Astrocyte (in vitro differentiated cells and primary cell): ENCODE measurements around the gene TGOLN2. TPM values are rescaled to one million over a fixed set of nuclear protein-coding genes. Genes with fewer than 3 reads are reported as not detected.
"Not testable (repeated sequence)": the region's sequence is repeated elsewhere in the genome, so short reads cannot be mapped to it uniquely, and the experiment has no call there.

Source experiments
- DNase-seq: peaks from one replicate; pipeline ENCODE4 v3.0.0-alpha.2; 2010; ENCODE audit warnings: low read depth
- FAIRE-seq: peaks from 2 replicates; lab custom pipeline; 2011; peaks lifted over from hg19 to GRCh38; lab: Jason Lieb, UNC
- H2AFZ ChIP-seq: 2 replicates; pipeline ENCODE4 v1.6.0; 2012; ENCODE audit warnings: low read depth, low read length, inconsistent platforms
- H3K27ac ChIP-seq: 2 replicates; pipeline ENCODE4 v1.5.1; 2011; ENCODE audit warnings: low read depth, low read length, inconsistent platforms
- H3K27me3 ChIP-seq: 2 replicates; pipeline ENCODE4 v1.6.0; 2011; ENCODE audit warnings: low read length, inconsistent platforms; ENCODE audit not compliant: insufficient read depth
- H3K36me3 ChIP-seq: 2 replicates; pipeline ENCODE4 v1.5.1; 2011; ENCODE audit warnings: low read length, inconsistent platforms; ENCODE audit not compliant: insufficient read depth
- H3K4me1 ChIP-seq: 2 replicates; pipeline ENCODE4 v1.5.1; 2011; ENCODE audit warnings: low read length, inconsistent platforms; ENCODE audit not compliant: insufficient read depth
- H3K4me2 ChIP-seq: 2 replicates; pipeline ENCODE4 v1.6.0; 2012; ENCODE audit warnings: low read length, inconsistent platforms
- H3K4me3 ChIP-seq: 2 replicates; pipeline ENCODE4 v1.5.1; 2011; ENCODE audit warnings: low read depth, mild to moderate bottlenecking, low read length, inconsistent platforms; ENCODE audit not compliant: insufficient read depth
- H3K79me2 ChIP-seq: 2 replicates; pipeline ENCODE4 v1.6.0; 2012; ENCODE audit warnings: mild to moderate bottlenecking, low read length, inconsistent platforms; ENCODE audit not compliant: insufficient read depth
- H3K9ac ChIP-seq: 2 replicates; pipeline ENCODE4 v1.6.0; 2012; ENCODE audit warnings: mild to moderate bottlenecking, low read length, inconsistent platforms
- H3K9me3 ChIP-seq: 2 replicates; pipeline ENCODE4 v1.5.1; 2012; ENCODE audit warnings: low read depth, mild to moderate bottlenecking, low read length, inconsistent platforms; ENCODE audit not compliant: insufficient read depth
- H4K20me1 ChIP-seq: 2 replicates; pipeline ENCODE4 v1.6.0; 2012; ENCODE audit warnings: low read length, inconsistent platforms; ENCODE audit not compliant: insufficient read depth
- H3K27ac Mint-ChIP-seq: one replicate; pipeline ENCODE4 v1.8.0; 2021; ENCODE audit warnings: mild to moderate bottlenecking, mixed read lengths; ENCODE audit not compliant: unreplicated experiment
- H3K27me3 Mint-ChIP-seq: one replicate; pipeline ENCODE4 v1.8.0; 2021; ENCODE audit warnings: low read depth, mixed read lengths; ENCODE audit not compliant: unreplicated experiment
- H3K36me3 Mint-ChIP-seq: one replicate; pipeline ENCODE4 v1.8.0; 2021; ENCODE audit warnings: low read depth, mixed read lengths; ENCODE audit not compliant: unreplicated experiment
- H3K4me1 Mint-ChIP-seq: one replicate; pipeline ENCODE4 v1.8.0; 2021; ENCODE audit warnings: low read depth, mixed read lengths; ENCODE audit not compliant: unreplicated experiment
- H3K4me3 Mint-ChIP-seq: one replicate; pipeline ENCODE4 v1.8.0; 2021; ENCODE audit warnings: mild to moderate bottlenecking, moderate library complexity, mixed read lengths; ENCODE audit not compliant: unreplicated experiment
- H3K9me3 Mint-ChIP-seq: one replicate; pipeline ENCODE4 v1.8.0; 2021; ENCODE audit warnings: mild to moderate bottlenecking, mixed read lengths; ENCODE audit not compliant: unreplicated experiment
- CTCF ChIP-seq: IDR thresholded peaks from 2 replicates; pipeline ENCODE4 v1.5.1; 2011; ENCODE audit warnings: low read depth, mild to moderate bottlenecking, inconsistent platforms, low read length, moderate library complexity; ENCODE audit not compliant: insufficient read depth
- EZH2 ChIP-seq: IDR thresholded peaks from 2 replicates; pipeline ENCODE4 v1.6.1; 2012; ENCODE audit warnings: mild to moderate bottlenecking, low read length, inconsistent platforms; ENCODE audit not compliant: insufficient read depth
- total RNA-seq: library from RNA; stranded (reverse); gene quantifications from 2 replicates; pipeline ENCODE4 v1.2.1, GENCODE V29; 2021

Gene TGOLN2
- total RNA-seq, 1 donor from 2014 or later = 86.7 TPM

- H3K9ac ChIP-seq = no peak overlapping the region
- peaks cover 4% of the 10 kb centered on the region for H3K27me3 ChIP-seq
- H3K36me3 ChIP-seq = peaks cover 2% of the 10 kb centered on the region
- no peaks in the 10 kb centered on the region for H3K9me3 ChIP-seq
- no peak overlapping the region for H3K27ac Mint-ChIP-seq
- peaks cover 17% of the 10 kb centered on the region for H3K36me3 Mint-ChIP-seq
- H4K20me1 ChIP-seq = no peaks in the 10 kb centered on the region
- H3K4me3 Mint-ChIP-seq = no peak overlapping the region
- H3K27me3 Mint-ChIP-seq = no peaks in the 10 kb centered on the region
- FAIRE-seq (no peak), DNase-seq (no peak)
- H3K9me3 Mint-ChIP-seq = no peaks in the 10 kb centered on the region
- H3K4me2 ChIP-seq = peak overlapping the region; percentile 71
- peaks cover 5% of the 10 kb centered on the region for H3K4me1 Mint-ChIP-seq
- H3K27ac ChIP-seq = no peak overlapping the region
- TF ChIP-seq EZH2 (no peak), CTCF (no peak)
- H3K4me1 ChIP-seq = peaks cover 3% of the 10 kb centered on the region
- H3K79me2 ChIP-seq = no peaks in the 10 kb centered on the region
- H3K4me3 ChIP-seq = no peak overlapping the region
- peak overlapping the region; percentile 2 for H2AFZ ChIP-seq
Measured at GRCh38 chr2:85340034-85340892, 12.5 kb upstream of the TGOLN2 start.

GRCh38 chr2:85334928-85335327 lies 7.1 kb upstream of the TGOLN2 start:
- Mint-ChIP-seq H3K4me1 (no peaks in the 10 kb centered on the region), H3K9me3 (peaks cover 2% of the 10 kb centered on the region), H3K27ac (no peak overlapping the region), H3K36me3 (no peaks in the 10 kb centered on the region), H3K27me3 (no peaks in the 10 kb centered on the region), H3K4me3 (no peak overlapping the region)
- Histone ChIP-seq H3K4me3 (no peak overlapping the region), H3K27me3 (peaks cover 4% of the 10 kb centered on the region), H2AFZ (no peak overlapping the region), H3K4me1 (no peaks in the 10 kb centered on the region), H3K9me3 (no peaks in the 10 kb centered on the region), H3K27ac (no peak overlapping the region), H3K4me2 (no peak overlapping the region), H4K20me1 (no peaks in the 10 kb centered on the region), H3K36me3 (no peaks in the 10 kb centered on the region), H3K9ac (no peak overlapping the region), H3K79me2 (no peaks in the 10 kb centered on the region)
- DNase-seq (no peak), FAIRE-seq (no peak)
- TF ChIP-seq EZH2 (no peak), CTCF (no peak)

- H3K4me3 Mint-ChIP-seq, H3K79me2 ChIP-seq, H3K27me3 ChIP-seq, H3K4me1 Mint-ChIP-seq, H3K9ac ChIP-seq, H3K36me3 Mint-ChIP-seq, H3K9me3 Mint-ChIP-seq, H3K9me3 ChIP-seq, H3K4me1 ChIP-seq, DNase-seq, FAIRE-seq, H3K4me3 ChIP-seq, H3K4me2 ChIP-seq, H3K27me3 Mint-ChIP-seq, H3K27ac Mint-ChIP-seq, H2AFZ ChIP-seq, H3K36me3 ChIP-seq, H3K27ac ChIP-seq, H4K20me1 ChIP-seq: not testable (repeated sequence)
Measured at GRCh38 chr2:85333877-85334276, 6.1 kb upstream of the TGOLN2 start.
